Lower leg skin (tissue), 3 donors: Measurements from ENCODE around the gene COLGALT1.

Source experiments
- POLR2A ChIP-seq, 2 donors: fragments of 450-650 bp; IDR thresholded peaks; one replicate each; pipeline ENCODE4 v1.6.1; 2016 to 2017; ENCODE audit warnings: antibody characterized with exemption in 2 of 2, mild to moderate bottlenecking in 1 of 2, moderate library complexity in 1 of 2
- TF ChIP-seq, protein P1 (sequence below), 3 donors: fragments of 450-650 bp; IDR thresholded peaks; one replicate each; pipeline ENCODE4 v1.5.1; 2016; ENCODE audit warnings: antibody characterized with exemption in 3 of 3, mild to moderate bottlenecking in 3 of 3, moderate library complexity in 2 of 3

DNA sequence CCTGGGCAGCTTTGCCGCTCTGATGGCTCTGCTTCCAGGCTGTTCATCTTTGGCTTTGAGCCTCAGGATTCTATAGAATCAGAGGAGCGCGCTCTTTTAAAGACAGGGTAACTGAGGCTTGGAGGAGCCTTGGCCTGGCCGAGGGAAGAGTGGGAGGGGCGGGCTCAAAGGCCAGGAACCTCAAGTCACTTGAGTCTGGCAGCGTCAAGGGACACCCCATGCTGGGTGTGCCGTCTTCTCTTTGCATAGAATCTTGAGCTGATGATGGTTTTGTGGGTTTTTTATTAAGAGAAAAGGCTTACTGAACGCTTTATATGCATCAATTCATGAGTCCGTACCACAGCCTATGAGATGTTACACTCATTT lies 42.9 kb upstream of the COLGALT1 start:
- TF ChIP-seq, protein P1, sequence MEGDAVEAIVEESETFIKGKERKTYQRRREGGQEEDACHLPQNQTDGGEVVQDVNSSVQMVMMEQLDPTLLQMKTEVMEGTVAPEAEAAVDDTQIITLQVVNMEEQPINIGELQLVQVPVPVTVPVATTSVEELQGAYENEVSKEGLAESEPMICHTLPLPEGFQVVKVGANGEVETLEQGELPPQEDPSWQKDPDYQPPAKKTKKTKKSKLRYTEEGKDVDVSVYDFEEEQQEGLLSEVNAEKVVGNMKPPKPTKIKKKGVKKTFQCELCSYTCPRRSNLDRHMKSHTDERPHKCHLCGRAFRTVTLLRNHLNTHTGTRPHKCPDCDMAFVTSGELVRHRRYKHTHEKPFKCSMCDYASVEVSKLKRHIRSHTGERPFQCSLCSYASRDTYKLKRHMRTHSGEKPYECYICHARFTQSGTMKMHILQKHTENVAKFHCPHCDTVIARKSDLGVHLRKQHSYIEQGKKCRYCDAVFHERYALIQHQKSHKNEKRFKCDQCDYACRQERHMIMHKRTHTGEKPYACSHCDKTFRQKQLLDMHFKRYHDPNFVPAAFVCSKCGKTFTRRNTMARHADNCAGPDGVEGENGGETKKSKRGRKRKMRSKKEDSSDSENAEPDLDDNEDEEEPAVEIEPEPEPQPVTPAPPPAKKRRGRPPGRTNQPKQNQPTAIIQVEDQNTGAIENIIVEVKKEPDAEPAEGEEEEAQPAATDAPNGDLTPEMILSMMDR (IDR thresholded peaks at IDR 0.05): no peak
- no peak for TF ChIP-seq POLR2A (IDR thresholded peaks at IDR 0.05)
